Neuronal stem cell (in vitro differentiated cells): ENCODE results near the gene SRXN1.

Source experiments
- DNase-seq: peaks from one replicate; pipeline ENCODE4 v3.0.0-alpha.2; 2013; ENCODE audit warnings: low spot score
- H2AFZ ChIP-seq: one replicate; pipeline ENCODE4 v1.6.1; 2013; ENCODE audit warnings: mild to moderate bottlenecking, low read length, inconsistent platforms
- H2AK5ac ChIP-seq: 2 replicates; pipeline ENCODE4 v1.6.1; 2013; ENCODE audit warnings: low read depth, mild to moderate bottlenecking, inconsistent platforms, low read length, moderate library complexity, mixed read lengths
- H2BK120ac ChIP-seq: 2 replicates; pipeline ENCODE4 v1.6.1; 2013; ENCODE audit warnings: low read depth, mild to moderate bottlenecking, inconsistent platforms, low read length, moderate library complexity, mixed read lengths
- H2BK12ac ChIP-seq: one replicate; pipeline ENCODE4 v1.6.1; 2013; ENCODE audit warnings: low read length, inconsistent platforms
- H2BK15ac ChIP-seq: 2 replicates; pipeline ENCODE4 v1.6.1; 2013; ENCODE audit warnings: mild to moderate bottlenecking, low read length, inconsistent platforms, mixed read lengths
- H2BK5ac ChIP-seq: one replicate; pipeline ENCODE4 v1.6.1; 2013; ENCODE audit warnings: inconsistent platforms, mild to moderate bottlenecking, low read length, moderate library complexity
- H3K14ac ChIP-seq: one replicate; pipeline ENCODE4 v1.6.1; 2013; ENCODE audit warnings: low read length, inconsistent platforms
- H3K18ac ChIP-seq: 2 replicates; pipeline ENCODE4 v1.6.1; 2013; ENCODE audit warnings: low read length, inconsistent platforms
- H3K23ac ChIP-seq: 2 replicates; pipeline ENCODE4 v1.6.1; 2013; ENCODE audit warnings: low read depth, mild to moderate bottlenecking, mixed read lengths, low read length, inconsistent platforms; ENCODE audit not compliant: poor library complexity
- H3K27ac ChIP-seq: replicated peaks from 3 replicates; pipeline ENCODE4 v1.5.1; 2013; ENCODE audit warnings: low read length, inconsistent platforms
- H3K27me3 ChIP-seq, 3 experiments: 2 replicates each; pipeline ENCODE4 v1.6.1; 2013; ENCODE audit warnings: low read length in 3 of 3, mild to moderate bottlenecking in 2 of 3, inconsistent platforms in 1 of 3, low read depth in 1 of 3, mixed read lengths in 1 of 3, moderate library complexity in 1 of 3; ENCODE audit not compliant: control insufficient read depth in 3 of 3, insufficient read depth in 3 of 3
- H3K36me3 ChIP-seq, 2 donors: replicated peaks in 1 of 2; 2 replicates each; pipeline ENCODE4 v1.6.1; 2013; ENCODE audit warnings: low read length in 2 of 2; ENCODE audit not compliant: control insufficient read depth in 2 of 2, insufficient read depth in 2 of 2
- H3K4ac ChIP-seq: 2 replicates; pipeline ENCODE4 v1.6.1; 2013; ENCODE audit warnings: inconsistent platforms, mild to moderate bottlenecking, low read length, moderate library complexity
- H3K4me1 ChIP-seq, 2 donors: 1 replicate in 1 of 2; 2 replicates in 1 of 2; pipeline ENCODE4 v1.6.1; 2013; ENCODE audit warnings: low read length in 2 of 2, low read depth in 1 of 2; ENCODE audit not compliant: control insufficient read depth in 2 of 2, insufficient read depth in 1 of 2
- H3K4me2 ChIP-seq: one replicate; pipeline ENCODE4 v1.6.1; 2013; ENCODE audit warnings: mild to moderate bottlenecking, low read length, inconsistent platforms; ENCODE audit not compliant: insufficient read depth, poor library complexity, severe bottlenecking
- H3K4me3 ChIP-seq, 2 donors: 2 replicates each; pipeline ENCODE4 v1.5.1; 2013; ENCODE audit warnings: low read length in 2 of 2, mild to moderate bottlenecking in 2 of 2, inconsistent platforms in 1 of 2, moderate library complexity in 1 of 2
- H3K79me1 ChIP-seq: one replicate; pipeline ENCODE4 v1.6.1; 2013; ENCODE audit warnings: low read depth, mild to moderate bottlenecking, inconsistent platforms, low read length, moderate library complexity
- H3K9ac ChIP-seq: one replicate; pipeline ENCODE4 v1.6.1; 2013; ENCODE audit warnings: mild to moderate bottlenecking, low read depth, low read length, inconsistent platforms; ENCODE audit not compliant: poor library complexity
- H3K9me3 ChIP-seq, 2 donors: replicated peaks in 1 of 2; 2 replicates each; pipeline versions ENCODE3 to v1.6.1; 2013; ENCODE audit warnings: low read length in 2 of 2, mild to moderate bottlenecking in 2 of 2, inconsistent platforms in 1 of 2, low read depth in 1 of 2, mixed read lengths in 1 of 2, moderate library complexity in 1 of 2; ENCODE audit not compliant: control insufficient read depth in 2 of 2, insufficient read depth in 1 of 2
- H4K8ac ChIP-seq: one replicate; pipeline ENCODE4 v1.6.1; 2013; ENCODE audit warnings: low read depth, mild to moderate bottlenecking, inconsistent platforms, low read length, moderate library complexity
- H4K91ac ChIP-seq: one replicate; pipeline ENCODE4 v1.6.1; 2013; ENCODE audit warnings: low read length, low read depth, mild to moderate bottlenecking, inconsistent platforms; ENCODE audit not compliant: poor library complexity
- WGBS, 2 donors: extraction: QIAGEN DNeasy Blood & Tissue Kit; methylation state at CpG; one replicate each; pipeline ENCODE4 v1.1.7; 2013; ENCODE audit warnings: missing lambda C conversion rate in 2 of 2, mixed read lengths in 1 of 2; ENCODE audit not compliant: insufficient read length in 2 of 2, insufficient replicate concordance in 1 of 2; ENCODE audit errors: extremely low coverage in 2 of 2; 5-methylcytosine and 5-hydroxymethylcytosine counted together

SRXN1 gene

DNA sequence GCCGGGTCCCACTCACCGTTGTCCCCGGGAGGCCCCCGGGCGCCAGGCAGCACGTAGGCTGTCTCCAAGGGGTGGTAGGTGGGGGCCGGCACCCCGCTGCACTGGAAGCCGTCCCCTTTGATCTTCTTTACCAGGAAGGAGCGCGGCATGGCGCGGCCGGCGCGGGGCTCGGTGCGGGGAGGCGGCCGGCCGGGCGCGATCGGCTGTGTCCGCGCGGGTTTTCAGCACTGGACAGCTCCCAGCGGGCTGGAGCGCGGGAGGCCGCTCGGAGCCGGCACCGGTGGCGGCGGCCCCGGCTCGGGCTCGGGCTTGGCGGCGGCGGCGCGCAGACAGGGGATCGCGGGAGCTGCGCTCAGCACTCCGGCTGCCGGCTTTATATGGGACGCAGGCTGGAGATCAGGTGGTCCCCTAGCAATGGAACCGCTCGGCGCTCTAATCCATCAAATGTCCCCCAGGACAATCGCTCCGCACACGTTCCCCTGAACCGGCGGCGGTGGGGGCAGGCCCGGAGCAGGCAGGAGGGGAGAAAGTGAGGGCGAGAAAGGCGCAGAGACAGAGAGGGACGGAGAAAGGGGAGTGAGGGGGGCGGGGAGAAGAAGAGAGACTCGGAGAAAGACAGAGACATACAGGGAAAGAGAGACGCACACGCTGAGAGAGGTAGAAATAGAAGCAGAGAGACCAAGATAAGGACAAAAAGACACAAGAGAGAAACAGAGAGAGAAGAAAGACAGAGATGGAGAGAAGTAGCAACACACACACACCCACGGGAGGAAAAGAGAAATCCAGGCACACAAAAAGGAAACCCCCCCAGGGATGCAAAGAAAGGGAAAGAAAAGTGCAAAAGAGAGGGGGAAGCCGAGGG is 22.7 kb upstream of the SRXN1 start, which contains the start of gene SCRT2:
TSS of gene SCRT2 (minus strand) at position 350 of the 862 bp plus-strand sequence. CDS start at position 149, 201 bp downstream.
- H3K27ac ChIP-seq: no peak within 1 kb of the TSS
- no peaks in the 10 kb centered on the region for H3K79me1 ChIP-seq
- H2BK120ac ChIP-seq: no peak within 1 kb of the TSS
- H3K18ac ChIP-seq: peak within 1 kb of the TSS; percentile 69
- H4K91ac ChIP-seq: peak within 1 kb of the TSS; percentile 7
- H3K4me1 ChIP-seq: peaks cover 15 to 22% of the 10 kb centered on the region in 2 donors
- H2BK15ac ChIP-seq: peak within 1 kb of the TSS; percentile 31
- H3K36me3 ChIP-seq: no peaks in the 10 kb centered on the region
- peaks cover 2 to 75% (median 39%) of the 10 kb centered on the region in 3 experiments for H3K27me3 ChIP-seq
- H3K23ac ChIP-seq: peak within 1 kb of the TSS; percentile 20
- H3K14ac ChIP-seq: no peak within 1 kb of the TSS
- H2BK5ac ChIP-seq: no peak within 1 kb of the TSS
- H4K8ac ChIP-seq: no peak within 1 kb of the TSS
- peak within 1 kb of the TSS; percentile 28 to 70 for H3K4me3 ChIP-seq
- no peak within 1 kb of the TSS for H3K4ac ChIP-seq
- no peaks in the 10 kb centered on the region for H3K9me3 ChIP-seq
- H2AFZ ChIP-seq: peak within 1 kb of the TSS; percentile 85
- no CpG with 5 or more reads among the region's 69 CpGs for WGBS, 2 donors
- H3K4me2 ChIP-seq: peak within 1 kb of the TSS; percentile 67
- peak within 1 kb of the TSS; percentile 61 for H2AK5ac ChIP-seq
- no peak within 1 kb of the TSS for H2BK12ac ChIP-seq
- H3K9ac ChIP-seq: peak within 1 kb of the TSS; percentile 66
- peak; percentile 90 for DNase-seq

DNA sequence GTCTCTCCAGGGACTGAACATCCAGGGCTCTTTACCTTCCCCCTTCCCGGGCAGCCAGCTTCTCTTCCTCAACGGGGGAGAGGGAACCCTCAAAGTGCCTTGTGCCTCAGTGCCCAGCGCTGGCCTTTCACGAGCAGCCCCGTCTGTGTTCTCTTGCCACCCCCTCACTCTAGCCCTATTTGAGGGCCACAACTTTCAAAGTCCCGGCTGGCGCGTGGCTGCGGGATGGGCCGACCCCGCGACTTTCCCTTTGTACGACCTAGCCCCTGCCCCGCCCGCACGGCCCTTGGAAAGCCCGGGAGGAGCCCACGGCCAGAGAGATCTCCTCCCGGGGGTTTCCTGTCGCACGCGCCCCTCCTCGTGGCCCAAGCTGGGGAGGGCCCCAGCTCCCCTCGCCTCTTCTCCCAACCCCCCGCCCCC is 22.0 kb upstream of the SRXN1 start:
- no peak overlapping the region for H3K23ac ChIP-seq
- no peak for DNase-seq
- H3K27ac ChIP-seq: no peak overlapping the region
- no peak overlapping the region for H4K8ac ChIP-seq
- H3K4ac ChIP-seq: no peak overlapping the region
- no peak overlapping the region for H4K91ac ChIP-seq
- H3K4me1 ChIP-seq: peaks cover 15 to 22% of the 10 kb centered on the region in 2 donors
- H3K14ac ChIP-seq: no peak overlapping the region
- H2BK15ac ChIP-seq: no peak overlapping the region
- no peak overlapping the region for H3K9ac ChIP-seq
- H2AFZ ChIP-seq: peak overlapping the region; percentile 85
- no peak overlapping the region for H2BK120ac ChIP-seq
- H3K4me2 ChIP-seq: peak overlapping the region; percentile 67
- H3K27me3 ChIP-seq: peaks cover 2 to 78% (median 39%) of the 10 kb centered on the region in 3 experiments
- WGBS, 2 donors: no CpG with 5 or more reads among the region's 25 CpGs
- no peaks in the 10 kb centered on the region for H3K36me3 ChIP-seq
- H3K18ac ChIP-seq: peak overlapping the region; percentile 30
- H3K79me1 ChIP-seq: no peaks in the 10 kb centered on the region
- no peak overlapping the region for H2BK12ac ChIP-seq
- no peaks in the 10 kb centered on the region for H3K9me3 ChIP-seq
- no peak overlapping the region for H3K4me3 ChIP-seq
- no peak overlapping the region for H2BK5ac ChIP-seq
- H2AK5ac ChIP-seq: no peak overlapping the region

DNA sequence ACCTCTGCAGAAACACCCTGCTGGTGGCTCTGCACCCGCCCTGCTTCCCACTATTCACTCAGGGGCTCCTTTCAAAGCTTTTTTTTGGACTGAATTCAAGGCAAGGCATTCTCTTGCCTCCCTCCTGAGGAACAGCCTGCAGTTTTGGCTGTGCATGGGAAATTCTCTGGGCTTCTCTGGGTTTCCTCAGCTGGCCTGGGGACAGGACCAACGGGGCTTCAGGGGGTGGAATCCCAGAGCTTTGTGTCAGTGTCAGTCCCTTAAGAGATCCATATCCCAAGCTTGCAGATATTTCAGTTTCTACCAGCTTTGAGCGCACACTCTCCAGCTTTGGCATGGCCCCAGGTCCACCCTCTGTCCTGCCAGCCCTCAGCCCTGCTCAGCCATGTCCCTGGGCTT is 20.6 kb upstream of the SRXN1 start:
- Histone ChIP-seq H3K4me1 (peaks cover 15 to 22% of the 10 kb centered on the region in 2 donors), H3K18ac (no peak overlapping the region), H2AK5ac (no peak overlapping the region), H3K36me3 (no peaks in the 10 kb centered on the region), H2BK5ac (no peak overlapping the region), H2BK120ac (no peak overlapping the region), H3K9me3 (no peaks in the 10 kb centered on the region), H3K27me3 (peaks cover 2 to 69% (median 39%) of the 10 kb centered on the region in 3 experiments), H4K91ac (no peak overlapping the region), H3K4ac (no peak overlapping the region), H2BK12ac (no peak overlapping the region), H3K14ac (no peak overlapping the region), H4K8ac (no peak overlapping the region), H2BK15ac (no peak overlapping the region), H3K27ac (no peak overlapping the region), H3K4me3 (no peak overlapping the region), H3K79me1 (no peaks in the 10 kb centered on the region), H3K23ac (no peak overlapping the region), H3K4me2 (no peak overlapping the region), H2AFZ (no peak overlapping the region), H3K9ac (no peak overlapping the region)
- WGBS, 2 donors: no CpG with 5 or more reads among the region's 3 CpGs
- no peak for DNase-seq

DNA sequence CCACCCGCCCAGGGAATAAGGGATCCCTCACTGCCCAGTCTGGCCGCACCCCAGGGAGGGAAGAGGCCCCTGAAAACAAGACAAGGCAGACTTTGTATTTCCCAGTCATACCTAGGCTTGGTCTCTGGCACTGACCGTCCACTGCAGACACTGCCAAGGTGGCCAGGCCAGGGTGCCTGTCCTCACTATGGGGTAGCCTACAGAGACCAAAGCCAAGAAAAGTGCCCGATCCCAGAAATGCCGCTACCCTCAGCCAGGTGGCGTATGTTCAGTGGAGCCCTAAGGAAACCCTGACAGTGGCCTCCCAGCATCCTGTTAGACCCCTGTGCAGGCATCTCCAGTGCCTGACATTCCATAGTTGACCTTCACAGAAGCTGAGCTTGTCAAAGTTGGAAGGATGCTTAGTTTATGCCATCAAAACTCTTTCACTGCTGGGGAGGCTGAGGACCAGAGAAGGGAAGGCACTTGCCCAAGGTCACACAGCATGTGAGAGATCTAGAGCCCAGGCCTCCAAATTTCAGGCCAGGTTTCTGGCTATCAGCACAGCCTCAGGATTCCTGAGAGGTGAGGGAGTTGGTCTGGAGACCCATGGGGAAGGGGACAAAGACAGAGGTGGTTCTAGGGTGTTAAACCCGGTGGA is 20.1 kb upstream of the SRXN1 start:
- Histone ChIP-seq H3K27me3 (peaks cover 2 to 63% (median 39%) of the 10 kb centered on the region in 3 experiments), H3K14ac (no peak overlapping the region), H3K4me2 (no peak overlapping the region), H2AK5ac (no peak overlapping the region), H2BK15ac (no peak overlapping the region), H3K79me1 (no peaks in the 10 kb centered on the region), H3K18ac (peak overlapping the region; percentile 11), H2BK120ac (no peak overlapping the region), H3K23ac (no peak overlapping the region), H2AFZ (no peak overlapping the region), H3K9ac (no peak overlapping the region), H3K4me3 (no peak overlapping the region), H3K27ac (no peak overlapping the region), H3K9me3 (no peaks in the 10 kb centered on the region), H2BK12ac (no peak overlapping the region), H3K4me1 (peaks cover 15 to 22% of the 10 kb centered on the region in 2 donors), H3K4ac (no peak overlapping the region), H4K91ac (no peak overlapping the region), H3K36me3 (no peaks in the 10 kb centered on the region), H4K8ac (no peak overlapping the region), H2BK5ac (no peak overlapping the region)
- DNase-seq: no peak
- no CpG with 5 or more reads among the region's 7 CpGs for WGBS, 2 donors
